SW480 (cell line): Measurements from ENCODE around the gene STH.

Experiments used
- DNase-seq: peaks from one replicate; pipeline ENCODE4 v3.0.0-alpha.2; 2016; ENCODE audit warnings: low spot score

STH gene

GRCh38 chr17:46027976-46028325, 28.9 kb downstream of the STH start:
- DNase-seq, result no peak

DNA sequence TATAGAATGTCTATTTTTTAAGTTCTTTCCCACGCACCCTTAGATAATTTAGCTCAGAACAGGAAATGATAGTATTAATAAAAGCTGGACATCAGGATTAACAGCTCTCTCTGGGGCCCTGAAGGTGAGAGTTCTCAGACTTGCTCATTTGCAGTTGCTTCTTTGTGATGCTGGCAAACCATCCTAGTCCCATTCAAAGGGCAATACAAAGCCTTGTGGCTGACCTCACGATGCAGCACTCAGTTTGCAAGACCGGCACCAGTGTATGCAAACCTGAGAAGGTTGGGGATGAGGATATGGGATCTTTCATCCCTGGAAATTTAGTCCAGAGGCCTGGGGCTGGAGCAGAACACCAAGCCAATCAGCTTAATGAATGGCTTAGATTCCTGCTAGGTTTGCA, 29.3 kb downstream of the STH start:
- DNase-seq, result no peak

DNA sequence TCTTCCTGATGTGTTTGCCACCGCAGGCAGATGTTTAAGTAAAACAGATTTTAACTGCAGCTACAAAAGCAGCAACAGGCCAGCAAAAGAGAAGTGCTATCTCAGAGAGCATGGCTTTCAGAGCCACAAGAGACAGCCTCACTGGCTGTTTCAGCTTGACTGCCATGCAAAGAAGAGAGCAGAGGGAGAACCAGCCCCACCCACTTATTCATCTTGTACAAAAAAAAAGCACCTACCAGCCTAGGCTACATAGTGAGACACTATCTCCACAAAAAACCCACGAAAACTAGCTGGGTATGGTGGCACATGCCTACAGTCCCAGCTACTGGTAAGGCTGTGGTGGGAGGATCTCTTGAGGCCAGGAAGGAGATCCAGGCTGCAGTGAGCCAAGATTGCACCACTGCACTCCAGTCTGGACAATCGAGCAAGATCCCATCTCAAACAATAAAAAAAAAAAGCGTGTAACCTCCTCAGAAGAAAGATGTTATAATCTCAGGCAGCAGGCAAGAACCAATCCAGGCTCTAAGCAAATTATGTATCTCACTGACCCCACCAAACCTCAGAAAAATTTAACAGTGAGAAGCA, 30.0 kb downstream of the STH start:
- no peak for DNase-seq

- no peak for DNase-seq
Observed at GRCh38 chr17:46029627-46030026, 30.6 kb downstream of the STH start.

DNA sequence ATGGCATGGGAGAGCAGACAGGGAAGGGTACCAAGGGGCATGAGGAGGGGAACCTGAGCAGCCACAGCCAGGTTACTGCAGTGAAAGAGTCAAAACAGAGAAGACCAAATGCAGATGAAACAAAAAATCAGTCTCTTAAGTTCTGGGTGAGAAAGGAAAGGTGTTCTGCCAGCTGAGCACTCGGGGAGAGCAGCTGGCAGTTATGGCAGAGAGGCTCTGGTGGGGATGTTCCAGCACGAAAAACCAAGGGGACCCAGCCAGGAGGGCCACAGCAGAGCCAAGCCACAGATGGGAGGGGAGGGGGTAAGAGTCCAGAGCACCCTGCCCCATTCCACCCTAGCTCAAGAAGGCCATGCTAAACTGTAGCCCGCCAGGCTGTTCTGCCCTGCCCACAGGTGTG, 31.7 kb downstream of the STH start:
- no peak for DNase-seq

GRCh38 chr17:46031440-46031839, 32.4 kb downstream of the STH start:
- no peak for DNase-seq

DNA sequence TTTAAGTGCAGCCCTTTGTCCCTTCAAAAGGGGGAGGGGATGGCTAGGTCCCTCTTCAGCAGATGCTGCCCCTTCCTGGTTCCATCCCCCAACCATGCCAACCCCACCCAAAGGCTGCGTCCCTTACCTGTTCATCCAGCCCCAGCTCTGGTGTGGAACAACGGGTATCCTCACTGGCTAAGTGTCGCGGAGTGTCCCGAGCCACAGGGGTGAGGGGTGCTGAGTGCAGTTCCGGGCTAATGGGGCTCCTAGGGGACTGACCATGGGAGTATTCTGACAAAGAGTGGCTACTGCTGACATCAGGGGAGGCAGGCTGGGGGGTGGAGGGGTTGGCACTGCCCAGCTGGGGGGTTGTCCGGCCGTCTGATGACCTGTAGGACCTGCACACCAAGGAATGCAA, 32.9 kb downstream of the STH start:
- DNase-seq, result no peak

GRCh38 chr17:46032909-46033308, 33.9 kb downstream of the STH start:
- DNase-seq, result no peak

DNA sequence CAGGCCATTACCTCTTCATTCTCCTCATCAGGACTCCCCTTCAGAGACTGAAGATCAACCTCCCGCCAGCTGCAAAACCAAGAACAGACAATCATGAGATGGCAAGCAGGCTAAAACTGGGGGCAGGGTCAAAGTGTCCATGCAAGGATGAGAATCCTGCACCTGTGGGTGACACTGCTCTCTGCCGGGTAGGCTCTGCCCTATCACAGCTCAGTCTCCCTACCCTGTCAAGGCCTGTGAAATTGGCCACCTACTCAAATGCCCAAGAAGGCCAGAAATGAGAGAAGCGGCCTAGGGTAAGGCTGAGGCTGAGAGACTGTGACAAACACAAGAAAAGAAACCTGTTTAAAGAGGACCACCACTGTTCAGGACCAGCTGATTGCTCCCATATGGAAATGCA, 34.3 kb downstream of the STH start:
- DNase-seq, result no peak

DNA sequence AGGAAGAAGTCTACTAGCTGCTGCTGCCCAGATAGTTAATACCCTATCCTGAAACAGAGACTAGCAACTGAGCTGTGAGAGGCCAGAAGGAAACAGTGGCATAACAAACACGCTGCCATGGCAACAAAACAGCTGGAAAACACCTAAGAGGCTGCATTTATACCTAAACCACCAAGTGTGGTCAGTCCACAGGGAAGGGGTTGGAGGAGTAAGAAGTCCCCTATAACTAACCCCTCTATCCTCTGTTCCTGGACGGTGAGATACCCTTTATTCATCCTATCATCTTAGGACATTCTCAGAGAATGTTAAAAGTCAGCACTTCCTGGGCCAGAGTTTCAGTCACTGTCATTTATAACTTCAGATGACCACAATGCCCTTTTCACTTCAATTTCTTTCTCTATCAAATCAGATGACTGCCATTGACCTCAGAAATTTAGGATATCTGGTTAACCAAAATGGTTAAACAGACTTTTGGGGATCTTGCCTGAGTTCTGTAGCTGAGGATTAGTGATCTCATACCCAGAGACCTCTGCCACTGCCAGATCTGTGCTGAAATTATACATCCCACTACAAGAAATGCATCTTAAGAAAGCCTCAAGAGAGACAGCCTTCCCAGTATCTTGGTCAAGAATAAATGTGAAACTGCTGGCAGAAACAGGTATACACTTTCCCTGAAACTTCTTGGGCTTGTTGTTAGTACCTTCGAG, 36.2 kb downstream of the STH start:
- DNase-seq, result no peak

DNA sequence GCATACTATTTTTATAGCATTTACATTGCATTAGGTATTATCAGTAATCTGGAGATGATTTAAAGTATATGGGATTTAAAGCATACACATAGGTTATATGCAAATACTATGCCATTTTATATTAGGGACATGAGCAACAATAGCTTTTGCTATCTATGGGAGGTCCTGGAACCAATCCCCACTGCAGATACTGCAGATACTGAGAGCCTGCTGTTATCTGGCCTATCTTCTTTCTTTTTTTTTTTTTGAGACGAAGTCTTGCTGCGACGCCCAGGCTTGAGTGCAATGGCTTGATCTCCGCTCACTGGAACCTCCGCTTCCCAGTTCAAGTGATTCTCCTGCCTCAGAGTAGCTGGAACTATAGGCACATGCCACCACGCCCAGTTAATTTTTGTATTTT, 37.4 kb downstream of the STH start:
- no peak for DNase-seq

- no peak for DNase-seq
Observed at GRCh38 chr17:46037722-46038255, 38.7 kb downstream of the STH start.

DNA sequence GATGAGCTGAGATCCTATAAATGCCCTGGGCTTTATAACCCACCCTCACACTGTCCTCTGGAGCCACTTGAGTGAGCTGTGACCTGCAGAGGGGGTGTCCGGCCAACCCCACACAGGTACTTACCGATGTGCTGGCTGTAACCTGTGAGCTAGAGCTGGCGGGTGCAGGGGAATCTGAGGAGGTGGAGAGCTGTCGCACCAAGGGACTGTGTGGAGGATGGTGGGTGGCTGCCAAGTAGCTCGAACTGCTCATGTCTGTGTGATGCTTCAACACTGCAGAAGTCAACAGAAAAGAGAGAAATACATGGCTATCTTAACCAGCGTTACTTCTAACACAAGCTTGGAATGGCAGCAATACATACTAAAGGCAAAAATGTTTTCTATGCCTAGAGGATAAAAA, 39.4 kb downstream of the STH start:
- no peak for DNase-seq

DNA sequence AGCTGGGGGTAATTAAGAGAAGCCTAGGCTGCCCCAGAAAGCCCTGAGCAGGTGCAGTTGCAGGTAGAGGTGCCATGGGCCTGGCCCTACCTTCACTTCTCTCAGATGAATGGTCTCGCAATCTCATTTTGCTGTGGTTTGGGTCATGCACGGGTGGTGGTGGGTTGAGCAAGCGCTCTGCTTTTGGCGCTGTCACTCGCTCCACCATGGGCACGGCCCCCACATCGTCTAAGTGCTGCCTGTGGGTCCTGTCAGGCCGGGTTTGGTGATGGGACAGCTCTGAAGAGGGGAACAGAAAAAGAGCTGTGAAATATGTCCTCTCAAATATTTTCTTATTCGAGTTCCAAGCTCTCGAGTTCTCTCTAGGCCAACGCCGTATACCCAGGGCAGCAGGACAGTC, 39.9 kb downstream of the STH start:
- DNase-seq, result no peak

- DNase-seq, result no peak
Observed at GRCh38 chr17:46039592-46040186, 40.6 kb downstream of the STH start.

GRCh38 chr17:46042246-46042645, 43.2 kb downstream of the STH start:
- DNase-seq, result no peak

GRCh38 chr17:46042925-46043324, 43.9 kb downstream of the STH start:
- no peak for DNase-seq

- no peak for DNase-seq
Observed at GRCh38 chr17:46043606-46044005, 44.6 kb downstream of the STH start.

GRCh38 chr17:46044286-46044928, 45.4 kb downstream of the STH start:
- DNase-seq, result peak; percentile 70

DNA sequence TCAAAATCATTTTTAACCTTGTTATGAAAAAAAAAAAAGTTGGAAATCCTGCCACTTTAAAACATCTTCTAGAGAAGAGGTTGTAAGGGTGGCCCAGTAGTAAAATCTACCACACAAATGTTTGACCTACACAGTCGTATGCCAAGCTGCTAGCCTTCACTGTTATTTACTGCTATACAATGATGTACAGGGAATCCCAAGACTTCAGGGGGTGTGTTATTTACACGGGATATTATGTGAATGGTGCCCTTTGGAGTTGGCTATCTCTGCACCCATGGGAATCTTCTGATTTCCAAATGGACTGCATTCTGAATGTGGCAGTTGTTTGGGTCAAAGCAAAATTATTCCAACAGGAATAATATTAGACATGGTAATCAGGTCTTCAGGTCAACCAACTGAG, 45.9 kb downstream of the STH start:
- no peak for DNase-seq

GRCh38 chr17:46045639-46046038, 46.6 kb downstream of the STH start:
- DNase-seq, result peak; percentile 11

GRCh38 chr17:46046957-46047356, 47.9 kb downstream of the STH start:
- DNase-seq, result no peak

- DNase-seq, result no peak
Observed at GRCh38 chr17:46047398-46047797, 48.3 kb downstream of the STH start.
